Vagina (tissue), 2 donors: ENCODE data around the gene RGS17.

Source experiments
- CTCF ChIP-seq, 3 experiments: fragments of 450-650 bp in 2 of 3; fragments of 200-600 bp in 1 of 3; sonication (generic) in 1 of 3; IDR thresholded peaks; one replicate each; pipeline ENCODE4 v1.5.1; 2017 to 2019; ENCODE audit warnings: antibody characterized with exemption in 3 of 3, mild to moderate bottlenecking in 2 of 3, moderate library complexity in 2 of 3
- POLR2A ChIP-seq, 2 donors: fragments of 450-650 bp; IDR thresholded peaks; one replicate each; pipeline ENCODE4 v1.6.1; 2017; ENCODE audit warnings: antibody characterized with exemption in 2 of 2, mild to moderate bottlenecking in 2 of 2, moderate library complexity in 2 of 2
- POLR2AphosphoS5 ChIP-seq, 2 donors: sonication (generic); formaldehyde crosslinking; IDR thresholded peaks; one replicate each; pipeline ENCODE4 v1.9.0; 2017; ENCODE audit warnings: antibody characterized with exemption in 2 of 2, mild to moderate bottlenecking in 2 of 2, low read depth in 1 of 2; ENCODE audit not compliant: insufficient read depth in 1 of 2

- no peak for TF ChIP-seq POLR2A (IDR thresholded peaks at IDR 0.05)
- peak; percentile 53 to 62 (median 56) for TF ChIP-seq CTCF (IDR thresholded peaks at IDR 0.05)
- TF ChIP-seq POLR2AphosphoS5 (IDR thresholded peaks at IDR 0.05; ENCODE audit: insufficient read depth in 1 of 2, low read depth in 1 of 2) = no peak
These were observed 106.9 kb downstream of the RGS17 start for GRCh38 chr6:153023977-153024708.
